GM04504 (cell line): Measurements from ENCODE around the gene PRAMEF20.

Experiments
- DNase-seq: peaks from one replicate; pipeline ENCODE4 v3.0.0-alpha.2; 2012; ENCODE audit warnings: low read depth

PRAMEF20 gene

GRCh38 chr1:13462682-13463081, 52.4 kb downstream of the PRAMEF20 start:
- DNase-seq: no peak

GRCh38 chr1:13465515-13465914, 55.3 kb downstream of the PRAMEF20 start:
- no peak for DNase-seq

GRCh38 chr1:13469343-13469742, 59.1 kb downstream of the PRAMEF20 start:
- DNase-seq: no peak
